GM19452 (cell line): ENCODE measurements around the gene SLC22A23.

Experiments used
- ATAC-seq: cut with Tn5 transposase; IDR thresholded peaks from one replicate; pipeline ENCODE4 v1.9.1; 2021; ENCODE audit not compliant: unreplicated experiment

Gene SLC22A23

GRCh38 chr6:3288711-3289663, 167.9 kb downstream of the SLC22A23 start:
- no peak for ATAC-seq

GRCh38 chr6:3287976-3288707, 168.7 kb downstream of the SLC22A23 start:
- no peak for ATAC-seq

GRCh38 chr6:3287308-3287707, 169.5 kb downstream of the SLC22A23 start:
- no peak for ATAC-seq

DNA sequence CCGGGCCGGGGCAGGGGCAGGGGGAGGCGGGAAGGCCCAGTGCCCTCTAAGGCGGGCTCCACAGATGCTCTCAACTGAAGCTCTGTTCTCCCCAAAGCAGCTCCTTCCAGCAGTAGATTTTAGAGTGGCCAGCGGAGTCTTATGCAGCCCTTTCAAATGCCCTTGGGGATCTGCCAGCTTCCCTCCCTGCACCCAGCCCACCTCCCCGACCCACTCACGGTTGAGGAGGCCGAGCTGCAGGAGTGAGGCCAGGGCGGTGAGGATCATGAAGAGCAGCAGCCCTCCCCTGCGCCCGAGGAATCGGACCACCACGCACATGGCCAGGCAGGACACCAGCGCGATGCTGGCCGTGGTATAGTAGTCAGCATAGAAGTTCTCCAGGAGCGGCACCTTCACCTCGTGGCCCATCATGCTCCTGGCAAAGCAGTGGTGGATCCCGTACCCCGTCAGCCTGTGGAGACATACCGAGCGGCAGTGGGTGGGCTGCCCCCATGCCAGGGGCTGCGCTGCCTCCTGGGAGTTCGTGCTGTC, 170.1 kb downstream of the SLC22A23 start:
- ATAC-seq = no peak

DNA sequence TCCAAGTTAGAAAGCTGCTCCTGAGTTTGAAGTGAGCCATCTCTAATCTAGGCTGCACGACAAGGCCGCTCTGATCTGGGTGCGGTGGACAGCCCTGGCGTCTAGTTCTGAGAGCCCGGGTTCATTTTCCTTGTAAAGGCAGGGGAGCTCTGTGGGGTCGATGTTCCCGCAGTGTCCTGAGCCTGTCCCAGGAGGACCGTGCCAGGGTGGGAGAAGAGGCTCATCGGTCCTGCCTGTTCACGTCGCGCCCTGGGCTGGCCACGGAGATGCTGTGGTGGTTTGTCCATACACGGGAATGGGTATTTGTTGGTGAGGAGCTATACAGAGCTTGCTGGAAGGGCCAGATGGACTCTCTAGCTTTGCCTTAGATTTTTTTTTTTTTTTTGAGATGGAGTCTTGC, 171.1 kb downstream of the SLC22A23 start:
- ATAC-seq = no peak

DNA sequence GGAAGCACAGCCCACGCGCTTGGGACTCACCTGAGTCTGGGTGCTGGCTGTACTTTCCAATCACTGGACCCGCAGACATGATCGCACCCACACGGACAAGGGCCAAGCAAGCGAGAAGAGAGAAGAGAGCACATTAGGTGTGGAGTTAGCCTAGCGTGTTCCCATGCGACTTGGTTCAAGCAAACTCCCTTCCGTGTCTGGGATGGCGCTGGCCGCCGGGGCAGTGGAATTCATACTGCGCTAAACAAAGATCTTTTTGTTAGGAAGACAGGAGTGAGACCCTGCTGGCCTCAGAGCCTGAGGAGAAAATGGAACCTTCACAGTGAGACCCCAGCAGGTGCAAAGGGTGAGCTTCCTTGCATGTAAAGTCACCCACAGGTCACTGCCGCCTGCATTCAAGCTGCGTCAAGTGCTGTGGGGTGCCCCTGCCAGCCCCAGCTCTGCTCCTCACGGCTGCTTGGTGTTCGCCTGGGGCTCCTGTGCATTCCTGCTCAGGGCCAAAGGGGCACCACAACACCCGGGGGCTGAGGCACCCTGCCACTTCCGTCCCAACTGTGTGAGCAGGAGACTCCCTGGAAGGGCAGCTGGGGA, 171.7 kb downstream of the SLC22A23 start:
- no peak for ATAC-seq

DNA sequence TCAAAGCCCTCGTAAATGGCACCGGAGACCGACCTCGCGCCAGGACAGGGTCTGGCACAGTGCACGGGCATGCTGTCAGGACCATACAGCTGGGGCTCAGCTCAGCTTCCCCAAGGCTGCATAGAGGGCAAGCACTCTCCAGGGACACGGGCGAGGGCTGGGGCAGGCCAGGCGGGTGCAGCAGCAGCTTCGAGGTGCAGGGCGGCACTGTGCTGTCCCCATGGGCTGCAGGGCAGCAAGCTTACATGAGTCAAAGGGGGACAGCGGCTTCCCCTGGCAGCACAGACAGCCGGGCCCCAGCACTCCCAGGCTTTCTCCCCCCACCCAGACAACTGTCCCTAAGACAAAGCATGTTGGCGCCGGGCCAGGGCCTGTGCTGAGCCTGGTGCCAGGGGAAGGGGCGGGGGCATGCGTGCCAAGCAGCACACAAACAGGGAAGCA, 172.4 kb downstream of the SLC22A23 start:
- ATAC-seq = no peak

GRCh38 chr6:3283641-3284435, 173.0 kb downstream of the SLC22A23 start:
- no peak for ATAC-seq

- ATAC-seq = no peak
Measured at GRCh38 chr6:3283241-3283640, 173.6 kb downstream of the SLC22A23 start.

DNA sequence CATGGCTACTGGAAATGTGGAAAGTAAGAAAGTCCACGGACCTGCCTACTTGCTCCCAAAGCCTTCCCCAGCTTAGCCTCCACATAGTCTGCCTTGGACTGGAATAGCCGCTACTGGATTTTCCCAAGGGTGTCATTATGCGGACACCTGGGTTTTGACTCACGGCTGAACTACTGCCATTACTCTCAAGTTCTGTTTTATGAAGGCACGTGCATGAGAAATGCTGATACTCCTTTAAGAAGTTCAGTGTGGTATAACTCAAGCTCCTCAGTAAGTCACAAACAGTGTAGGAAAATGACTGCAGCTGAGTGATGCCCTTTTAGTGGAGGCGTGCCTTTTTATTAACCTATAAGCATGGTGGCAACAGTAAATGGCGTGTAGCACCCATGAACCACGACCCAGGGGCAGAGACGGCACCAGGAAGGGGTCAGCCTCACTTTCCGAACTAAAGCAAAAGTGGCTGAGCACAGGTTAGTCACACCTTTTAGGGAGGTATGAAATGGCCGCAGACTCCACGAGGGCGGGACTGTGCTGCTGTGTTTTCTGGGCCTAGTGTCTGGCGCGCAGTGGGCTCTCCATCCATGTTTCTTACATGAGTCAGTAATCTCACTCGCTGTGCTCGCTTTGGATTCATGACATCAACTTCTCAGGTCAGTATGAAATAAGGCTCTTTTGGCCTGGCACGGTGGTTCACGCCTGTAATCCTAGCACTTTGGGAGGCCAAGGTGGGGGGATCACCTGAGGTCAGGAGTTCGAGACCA, 174.2 kb downstream of the SLC22A23 start:
- no peak for ATAC-seq

GRCh38 chr6:3281631-3282475, 175.0 kb downstream of the SLC22A23 start:
- ATAC-seq = no peak

GRCh38 chr6:3280866-3281465, 175.9 kb downstream of the SLC22A23 start:
- no peak for ATAC-seq

GRCh38 chr6:3280091-3280490, 176.8 kb downstream of the SLC22A23 start:
- ATAC-seq = no peak

GRCh38 chr6:3278691-3279090, 178.2 kb downstream of the SLC22A23 start:
- no peak for ATAC-seq

DNA sequence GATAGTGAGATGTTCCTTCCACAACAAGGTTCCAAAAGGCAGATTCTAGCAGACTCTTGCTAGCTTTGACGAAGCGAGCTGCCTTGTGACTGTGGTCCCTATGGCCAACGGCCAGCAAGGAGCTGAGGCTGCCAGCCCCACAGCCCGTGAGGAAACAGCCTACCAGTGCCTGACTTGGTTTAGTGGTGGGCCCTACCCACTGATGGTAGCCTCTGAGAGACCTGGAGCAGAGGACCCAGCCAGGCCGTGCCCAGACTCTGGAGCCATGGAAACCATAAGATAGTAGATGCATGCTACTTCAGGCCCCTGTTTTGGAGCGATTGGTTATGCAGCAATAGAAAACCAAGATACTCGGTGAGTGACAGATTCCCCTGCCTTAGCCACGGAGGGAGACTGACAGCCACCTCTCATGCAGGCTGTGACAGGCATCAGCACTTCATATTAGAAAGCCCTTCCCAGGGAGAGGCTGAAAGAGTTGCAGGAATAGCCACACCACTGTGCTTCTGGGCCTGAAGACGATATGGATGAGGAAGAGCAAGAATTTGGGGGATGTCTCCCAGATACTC, 178.9 kb downstream of the SLC22A23 start:
- no peak for ATAC-seq

DNA sequence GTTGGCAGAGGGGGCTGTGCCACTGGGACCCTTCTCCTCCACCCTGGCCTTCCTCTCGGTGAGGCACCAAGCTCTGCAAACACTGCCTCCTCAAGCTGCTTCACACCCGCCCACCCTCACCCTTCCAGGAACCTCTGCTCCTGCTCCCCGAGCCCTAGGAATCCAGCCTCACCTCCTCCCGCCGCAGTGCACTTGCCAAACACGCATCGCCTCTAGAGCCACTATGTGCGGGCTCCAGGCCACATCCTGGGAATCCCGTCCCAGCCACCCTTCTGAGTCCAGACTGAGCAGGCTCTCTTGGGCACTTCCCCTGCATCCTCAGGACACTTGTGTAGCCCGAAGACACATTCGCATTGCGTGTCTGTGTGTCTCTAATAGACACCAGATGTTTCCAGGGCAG, 179.6 kb downstream of the SLC22A23 start:
- ATAC-seq = no peak

DNA sequence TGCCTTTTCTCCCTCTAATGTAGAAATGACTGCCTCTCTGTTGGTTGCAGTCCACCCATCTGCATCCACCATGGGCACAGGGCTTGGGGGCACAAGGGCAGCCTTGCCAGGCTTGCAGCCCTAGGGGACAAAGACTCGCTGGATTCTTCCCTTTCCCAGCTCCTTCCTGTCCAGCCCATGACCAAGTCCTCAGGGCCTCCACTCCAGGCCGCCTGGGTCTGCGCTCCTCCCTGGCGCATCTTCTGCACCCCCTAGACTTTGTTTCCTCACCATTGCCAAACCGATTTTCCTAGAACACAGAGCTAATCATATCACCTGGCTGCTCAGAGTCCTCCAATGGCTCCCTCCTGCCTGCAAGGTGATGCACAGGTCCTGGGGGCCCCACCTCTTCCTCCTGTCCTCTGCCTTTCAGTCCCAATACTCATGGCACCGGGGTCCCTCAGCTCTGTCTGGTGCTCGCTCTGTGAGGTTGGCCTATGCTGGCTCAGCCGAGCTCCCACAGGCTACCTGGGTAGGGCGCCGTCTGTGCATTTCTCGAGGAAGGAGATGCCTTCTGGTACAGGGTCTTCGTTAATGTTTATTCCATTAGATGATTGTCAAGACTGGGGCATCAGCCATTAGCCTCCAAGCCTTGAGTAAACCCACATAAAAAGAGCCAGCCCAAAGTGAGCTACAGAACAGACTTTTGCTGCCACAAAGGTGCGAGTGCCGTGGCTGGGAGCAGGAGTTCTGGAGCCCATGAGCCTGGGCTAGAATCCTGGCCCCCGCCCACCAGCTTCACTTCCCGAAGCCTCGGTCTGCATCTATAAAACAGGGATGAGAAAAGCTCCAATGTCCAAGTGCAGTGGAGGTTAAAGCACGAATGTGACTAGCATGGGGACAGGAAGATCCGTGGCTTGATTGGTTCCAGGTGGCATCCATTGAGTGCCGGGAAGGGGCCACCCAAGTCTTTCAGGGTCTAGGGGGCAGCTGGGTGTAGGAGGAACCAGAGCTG, 180.4 kb downstream of the SLC22A23 start:
- no peak for ATAC-seq
